Nucleus accumbens (tissue), 56 donors: ENCODE data around the gene GCAT.

Experiments
- DNase-seq, 56 donors: peaks; one replicate each; lab custom pipeline; 2025; lab: John Stamatoyannopoulos, UW

Gene GCAT

GRCh38 chr22:37807410-37808293 lies at the start of gene GCAT:
GCAT (plus strand) TSS chr22:37807934; CDS start chr22:37807968, 34 bp downstream.
- DNase-seq = peak in 55 of 56 donors; percentile 63 to 96 (median 89)

- DNase-seq = no peak
Measured at GRCh38 chr22:37758694-37759093, 49.0 kb upstream of the GCAT start.

- DNase-seq = no peak
Measured at GRCh38 chr22:37759281-37759680, 48.5 kb upstream of the GCAT start.

- no peak for DNase-seq
Measured at GRCh38 chr22:37760152-37760551, 47.6 kb upstream of the GCAT start.

GRCh38 chr22:37762389-37762836 lies 45.3 kb upstream of the GCAT start:
- no peak for DNase-seq

GRCh38 chr22:37763012-37763411 lies 44.7 kb upstream of the GCAT start:
- no peak for DNase-seq

- no peak for DNase-seq
Measured at GRCh38 chr22:37763652-37764051, 44.1 kb upstream of the GCAT start.

- no peak for DNase-seq
Measured at GRCh38 chr22:37764622-37765021, 43.1 kb upstream of the GCAT start.

- no peak for DNase-seq
Measured at GRCh38 chr22:37765498-37765897, 42.2 kb upstream of the GCAT start.

GRCh38 chr22:37765953-37766576 lies 41.7 kb upstream of the GCAT start:
- DNase-seq = no peak

GRCh38 chr22:37768273-37768672 lies 39.5 kb upstream of the GCAT start:
- no peak for DNase-seq

GRCh38 chr22:37769056-37769455 lies 38.7 kb upstream of the GCAT start:
- no peak for DNase-seq

GRCh38 chr22:37771081-37771480 lies 36.7 kb upstream of the GCAT start:
- DNase-seq = no peak

GRCh38 chr22:37771702-37772427 lies 35.9 kb upstream of the GCAT start:
- DNase-seq = no peak

- DNase-seq = no peak
Measured at GRCh38 chr22:37774728-37775127, 33.0 kb upstream of the GCAT start.

GRCh38 chr22:37775785-37776638 lies 31.7 kb upstream of the GCAT start:
- DNase-seq = no peak

GRCh38 chr22:37776639-37777005 lies 31.1 kb upstream of the GCAT start:
- DNase-seq = no peak

- DNase-seq = peak in 7 of 56 donors; percentile 3 to 16 (median 11)
Measured at GRCh38 chr22:37777122-37777687, 30.5 kb upstream of the GCAT start.

GRCh38 chr22:37778370-37779009 lies 29.2 kb upstream of the GCAT start:
- DNase-seq = no peak
